Activated T-helper 1 cell treated with anti-CD3 and anti-CD28 coated beads, Interleukin-2, amount 50 U/mL, for 16 hours (primary cell): Measurements from ENCODE around the gene GGTLC2.
"Not testable (repeated sequence)": the region's sequence is repeated elsewhere in the genome, so short reads cannot be mapped to it uniquely, and the experiment has no call there.

Experiments
- DNase-seq, 2 donors: peaks; one replicate each; pipeline ENCODE4 v3.0.0-alpha.2; 2020; ENCODE audit warnings: low read depth in 1 of 2, low spot score in 1 of 2

Gene GGTLC2

GRCh38 chr22:22636260-22636659 is 8.2 kb upstream of the GGTLC2 start:
- DNase-seq = not testable (repeated sequence)

GRCh38 chr22:22638313-22638712 is 6.1 kb upstream of the GGTLC2 start:
- not testable (repeated sequence) for DNase-seq

- not testable (repeated sequence) for DNase-seq
Observed at GRCh38 chr22:22642255-22642654, 2.2 kb upstream of the GGTLC2 start.

GRCh38 chr22:22645969-22646368 is 1.6 kb downstream of the GGTLC2 start:
- not testable (repeated sequence) for DNase-seq

- not testable (repeated sequence) for DNase-seq
Observed at GRCh38 chr22:22647952-22648351, 3.5 kb downstream of the GGTLC2 start.

- not testable (repeated sequence) for DNase-seq
Observed at GRCh38 chr22:22648863-22649536, 4.6 kb downstream of the GGTLC2 start.

GRCh38 chr22:22649761-22650160 is 5.3 kb downstream of the GGTLC2 start:
- DNase-seq = not testable (repeated sequence)

- DNase-seq = not testable (repeated sequence)
Observed at GRCh38 chr22:22650398-22650797, 6.0 kb downstream of the GGTLC2 start.

- DNase-seq = not testable (repeated sequence)
Observed at GRCh38 chr22:22650803-22651515, 6.5 kb downstream of the GGTLC2 start.

GRCh38 chr22:22651593-22651992 is 7.2 kb downstream of the GGTLC2 start:
- DNase-seq = not testable (repeated sequence)

GRCh38 chr22:22652102-22652501 is 7.7 kb downstream of the GGTLC2 start:
- not testable (repeated sequence) for DNase-seq

- not testable (repeated sequence) for DNase-seq
Observed at GRCh38 chr22:22652573-22652972, 8.2 kb downstream of the GGTLC2 start.

- not testable (repeated sequence) for DNase-seq
Observed at GRCh38 chr22:22653677-22654381, 9.4 kb downstream of the GGTLC2 start.

GRCh38 chr22:22655452-22656290 is 11.3 kb downstream of the GGTLC2 start:
- no peak for DNase-seq

GRCh38 chr22:22657712-22658111 is 13.3 kb downstream of the GGTLC2 start:
- no peak for DNase-seq

GRCh38 chr22:22661275-22661674 is 16.9 kb downstream of the GGTLC2 start:
- no peak for DNase-seq

GRCh38 chr22:22662095-22662494 is 17.7 kb downstream of the GGTLC2 start:
- DNase-seq = no peak

- no peak for DNase-seq
Observed at GRCh38 chr22:22663861-22664800, 19.7 kb downstream of the GGTLC2 start.

- no peak for DNase-seq
Observed at GRCh38 chr22:22666307-22667091, 22.1 kb downstream of the GGTLC2 start.
